Gastroesophageal sphincter (tissue), 3 donors: Measurements from ENCODE around the gene KLF7.

Source experiments
- CTCF ChIP-seq, 4 experiments: fragments of 200-600 bp in 2 of 4; fragments of 450-650 bp in 2 of 4; sonication (generic) in 1 of 4; IDR thresholded peaks; one replicate each; pipeline ENCODE4 v1.5.1; 2017 to 2019; ENCODE audit warnings: antibody characterized with exemption in 4 of 4, mild to moderate bottlenecking in 2 of 4, moderate library complexity in 2 of 4
- POLR2AphosphoS5 ChIP-seq: sonication (generic); formaldehyde crosslinking; IDR thresholded peaks from one replicate; pipeline ENCODE4 v1.6.1; 2017; ENCODE audit warnings: antibody characterized with exemption

- no peak for TF ChIP-seq CTCF (IDR thresholded peaks at IDR 0.05)
- TF ChIP-seq POLR2AphosphoS5: no peak
These were observed 36.9 kb upstream of the KLF7 start for GRCh38 chr2:207202645-207203044.
